H9 (cell line): ENCODE data around the gene SFI1. TPM values are rescaled to one million over a fixed set of nuclear protein-coding genes. Genes with fewer than 3 reads are reported as not detected.

Source experiments
- DNase-seq: peaks from one replicate; pipeline ENCODE4 v3.0.0-alpha.2; 2017
- H2AFZ ChIP-seq: one replicate; pipeline ENCODE4 v1.6.1; 2013; ENCODE audit warnings: mild to moderate bottlenecking, low read length, control low read depth, moderate library complexity
- H2AK5ac ChIP-seq: 2 replicates; pipeline ENCODE4 v1.6.1; 2013; ENCODE audit warnings: low read length, control low read depth, mixed read lengths; ENCODE audit not compliant: insufficient read length
- H2BK120ac ChIP-seq: one replicate; pipeline ENCODE4 v1.6.1; 2013; ENCODE audit warnings: low read depth, mild to moderate bottlenecking, low read length, control low read depth, inconsistent platforms; ENCODE audit not compliant: poor library complexity, severe bottlenecking
- H2BK12ac ChIP-seq: 2 replicates; pipeline ENCODE4 v1.6.1; 2013; ENCODE audit warnings: low read length, control low read depth, mixed read lengths, low read depth; ENCODE audit not compliant: insufficient read length
- H2BK15ac ChIP-seq: 2 replicates; pipeline ENCODE4 v1.6.1; 2013; ENCODE audit warnings: low read depth, low read length, control low read depth
- H2BK20ac ChIP-seq: one replicate; pipeline ENCODE4 v1.6.1; 2013; ENCODE audit warnings: low read depth, mild to moderate bottlenecking, low read length, control low read depth, inconsistent platforms; ENCODE audit not compliant: poor library complexity, severe bottlenecking
- H2BK5ac ChIP-seq: 2 replicates; pipeline ENCODE4 v1.6.1; 2013; ENCODE audit warnings: low read length, control low read depth, mixed read lengths; ENCODE audit not compliant: insufficient read length
- H3K14ac ChIP-seq: 2 replicates; pipeline ENCODE4 v1.6.1; 2013; ENCODE audit warnings: low read length, control low read depth; ENCODE audit not compliant: insufficient read depth
- H3K18ac ChIP-seq: 2 replicates; pipeline ENCODE4 v1.6.1; 2013; ENCODE audit warnings: low read depth, mild to moderate bottlenecking, mixed read lengths, low read length, control low read depth; ENCODE audit not compliant: insufficient read length
- H3K23ac ChIP-seq: 2 replicates; pipeline ENCODE4 v1.6.1; 2013; ENCODE audit warnings: low read length, control low read depth, mixed read lengths, low read depth; ENCODE audit not compliant: insufficient read length
- H3K23me2 ChIP-seq: 2 replicates; pipeline ENCODE4 v1.6.1; 2013; ENCODE audit warnings: low read depth, mild to moderate bottlenecking, mixed read lengths, low read length, control low read depth; ENCODE audit not compliant: insufficient read length, poor library complexity, severe bottlenecking
- H3K27ac ChIP-seq: 2 replicates; pipeline ENCODE4 v1.5.1; 2013; ENCODE audit warnings: low read length, control low read depth, mixed read lengths, low read depth; ENCODE audit not compliant: insufficient read length
- H3K27me3 ChIP-seq: 2 replicates; pipeline ENCODE4 v1.6.1; 2013; ENCODE audit warnings: low read length, control low read depth, inconsistent platforms; ENCODE audit not compliant: insufficient read depth
- H3K4ac ChIP-seq: 2 replicates; pipeline ENCODE4 v1.6.1; 2013; ENCODE audit warnings: low read depth, mild to moderate bottlenecking, control low read depth, inconsistent platforms, low read length, moderate library complexity
- H3K4me1 ChIP-seq: 2 replicates; pipeline ENCODE4 v1.6.1; 2013; ENCODE audit warnings: low read length, control low read depth, inconsistent platforms; ENCODE audit not compliant: insufficient read depth
- H3K4me2 ChIP-seq: 2 replicates; pipeline ENCODE4 v1.6.1; 2013; ENCODE audit warnings: low read length, control low read depth, mixed read lengths; ENCODE audit not compliant: insufficient read length, insufficient read depth
- H3K56ac ChIP-seq: 2 replicates; pipeline ENCODE4 v1.6.1; 2013; ENCODE audit warnings: low read depth, mild to moderate bottlenecking, mixed read lengths, low read length, control low read depth; ENCODE audit not compliant: insufficient read length
- H3K79me1 ChIP-seq: 2 replicates; pipeline ENCODE4 v1.6.1; 2013; ENCODE audit warnings: low read depth, mild to moderate bottlenecking, moderate library complexity, low read length, control low read depth, inconsistent platforms; ENCODE audit not compliant: insufficient read depth, poor library complexity, severe bottlenecking
- H3K79me2 ChIP-seq: 2 replicates; pipeline ENCODE4 v1.6.1; 2013; ENCODE audit warnings: low read length, control low read depth, inconsistent platforms; ENCODE audit not compliant: insufficient read depth
- H3K9ac ChIP-seq: 2 replicates; pipeline ENCODE4 v1.6.1; 2013; ENCODE audit warnings: low read length, control low read depth, mixed read lengths; ENCODE audit not compliant: insufficient read length; ENCODE audit errors: extremely low read depth
- H3K9me3 ChIP-seq: one replicate; pipeline ENCODE4 v1.6.1; 2013; ENCODE audit warnings: low read depth, low read length, inconsistent platforms; ENCODE audit not compliant: control insufficient read depth
- H3T11ph ChIP-seq: one replicate; pipeline ENCODE4 v1.6.1; 2013; ENCODE audit warnings: mild to moderate bottlenecking, low read length, control low read depth, inconsistent platforms
- H4K20me1 ChIP-seq: one replicate; pipeline ENCODE4 v1.6.1; 2013; ENCODE audit not compliant: control insufficient read depth, insufficient read length, insufficient read depth
- H4K5ac ChIP-seq: 2 replicates; pipeline ENCODE4 v1.6.1; 2013; ENCODE audit warnings: low read depth, mild to moderate bottlenecking, mixed read lengths, low read length, control low read depth; ENCODE audit not compliant: insufficient read length
- H4K8ac ChIP-seq: replicated peaks from 2 replicates; pipeline ENCODE4 v1.6.1; 2013; ENCODE audit warnings: low read length, control low read depth, mixed read lengths, low read depth; ENCODE audit not compliant: insufficient read length
- H4K91ac ChIP-seq: 2 replicates; pipeline ENCODE4 v1.6.1; 2013; ENCODE audit warnings: low read depth, mild to moderate bottlenecking, moderate library complexity, mixed read lengths, low read length, control low read depth; ENCODE audit not compliant: insufficient read length
- H3K27ac Mint-ChIP-seq, 3 experiments: 2 replicates in 2 of 3; 3 replicates in 1 of 3; pipeline ENCODE4 v1.8.0; 2020 to 2021; ENCODE audit warnings: mixed read lengths in 3 of 3, mild to moderate bottlenecking in 1 of 3, moderate library complexity in 1 of 3
- H3K27me3 Mint-ChIP-seq: 2 replicates; pipeline ENCODE4 v1.8.0; 2021; ENCODE audit warnings: low read depth, mild to moderate bottlenecking, moderate library complexity, mixed read lengths
- H3K36me3 Mint-ChIP-seq, 3 experiments: 2 replicates in 2 of 3; 3 replicates in 1 of 3; pipeline ENCODE4 v1.8.0; 2020 to 2021; ENCODE audit warnings: low read depth in 3 of 3, mixed read lengths in 3 of 3; ENCODE audit not compliant: insufficient read depth in 1 of 3
- H3K4me1 Mint-ChIP-seq, 2 experiments: 2 replicates each; pipeline ENCODE4 v1.8.0; 2020; ENCODE audit warnings: mixed read lengths in 2 of 2
- H3K4me3 Mint-ChIP-seq, 2 experiments: 2 replicates in 1 of 2; 3 replicates in 1 of 2; pipeline ENCODE4 v1.8.0; 2020 to 2021; ENCODE audit warnings: mild to moderate bottlenecking in 2 of 2, mixed read lengths in 2 of 2, moderate library complexity in 1 of 2
- H3K9me3 Mint-ChIP-seq, 2 experiments: 2 replicates in 1 of 2; 3 replicates in 1 of 2; pipeline ENCODE4 v1.8.0; 2020; ENCODE audit warnings: mild to moderate bottlenecking in 2 of 2, mixed read lengths in 2 of 2, moderate library complexity in 1 of 2
- CTCF ChIP-seq: fragments of 200-600 bp; sonication (generic); conservative IDR thresholded peaks from 3 replicates; pipeline ENCODE4 v1.8.0; 2021; ENCODE audit warnings: antibody characterized with exemption, mild to moderate bottlenecking
- WGBS: extraction: QIAGEN DNeasy Blood & Tissue Kit; methylation state at CpG from one replicate; pipeline ENCODE4 v1.1.7; 2013; ENCODE audit warnings: missing lambda C conversion rate, low lambda C conversion rate, mixed read lengths; ENCODE audit not compliant: insufficient read length; ENCODE audit errors: extremely low coverage; 5-methylcytosine and 5-hydroxymethylcytosine counted together
- total RNA-seq: library from RNA; stranded (reverse); gene quantifications from 2 replicates; pipeline ENCODE4 v1.2.1, GENCODE V29; 2021

Gene SFI1
- total RNA-seq, 1 experiment from 2014 or later = 26.4 TPM

GRCh38 chr22:31627223-31627731 lies 130.9 kb downstream of the SFI1 start:
- Histone ChIP-seq H2BK120ac (no peak overlapping the region), H4K5ac (no peak overlapping the region), H2BK15ac (no peak overlapping the region), H4K20me1 (peaks cover 6% of the 10 kb centered on the region), H3K23ac (no peak overlapping the region), H3K4me1 (no peaks in the 10 kb centered on the region; the same call in 1 of the 2 replicates), H3K9ac (no peak overlapping the region), H3T11ph (no peak overlapping the region), H4K8ac (no peak overlapping the region), H3K9me3 (no peaks in the 10 kb centered on the region), H2BK20ac (no peak overlapping the region), H3K56ac (no peak overlapping the region), H3K27ac (no peak overlapping the region), H2AK5ac (no peak overlapping the region), H3K4me2 (no peak overlapping the region), H2BK12ac (no peak overlapping the region), H2BK5ac (no peak overlapping the region), H3K18ac (no peak overlapping the region), H3K4ac (no peak overlapping the region), H3K14ac (no peak overlapping the region; the same call in 1 of the 2 replicates), H3K23me2 (peaks cover 7% of the 10 kb centered on the region), H3K79me2 (peaks cover 9% of the 10 kb centered on the region; the same call in 1 of the 2 replicates), H2AFZ (no peak overlapping the region), H3K27me3 (no peaks in the 10 kb centered on the region), H3K79me1 (peaks cover 5% of the 10 kb centered on the region), H4K91ac (no peak overlapping the region)
- peaks cover 0 to 5% (median 0%) of the 10 kb centered on the region in 3 experiments; a peak in 3 of 7 replicates for H3K36me3 Mint-ChIP-seq
- no peaks in the 10 kb centered on the region; the same call in 1 of the 2 replicates for H3K27me3 Mint-ChIP-seq
- H3K9me3 Mint-ChIP-seq = no peaks in the 10 kb centered on the region; a peak in 1 of 5 replicates
- H3K4me3 Mint-ChIP-seq = peak overlapping the region in 1 of 2 experiments; percentile 35; a peak in 1 of 5 replicates
- peaks cover 38 to 39% of the 10 kb centered on the region in 2 experiments for H3K4me1 Mint-ChIP-seq
- no CpG with 5 or more reads among the region's 8 CpGs for WGBS
- peak overlapping the region in 2 of 3 experiments; percentile 31 to 77; a peak in 1 of 7 replicates for H3K27ac Mint-ChIP-seq
- no peak for TF ChIP-seq CTCF
- peak; percentile 27 for DNase-seq
